Stimulated activated CD8-positive, alpha-beta memory T cell treated with anti-CD3 and anti-CD28 coated beads, Interleukin-12 subunit alpha, Interleukin-12 subunit beta, amount 100 ng/mL, for 1 hour (primary cell): ENCODE measurements around the gene PLEKHA6.

ENCODE experiments used
- DNase-seq: peaks from one replicate; pipeline ENCODE4 v3.0.0-alpha.2; 2020; ENCODE audit warnings: low read depth

Gene PLEKHA6

GRCh38 chr1:204286315-204286714 lies 73.4 kb downstream of the PLEKHA6 start:
- no peak for DNase-seq

- no peak for DNase-seq
Measured at GRCh38 chr1:204285436-204286305, 74.1 kb downstream of the PLEKHA6 start.

- DNase-seq: no peak
Measured at GRCh38 chr1:204284929-204285328, 74.8 kb downstream of the PLEKHA6 start.

GRCh38 chr1:204283711-204284651 lies 75.7 kb downstream of the PLEKHA6 start:
- DNase-seq: no peak

- DNase-seq: no peak
Measured at GRCh38 chr1:204282761-204283221, 76.9 kb downstream of the PLEKHA6 start.

- no peak for DNase-seq
Measured at GRCh38 chr1:204280099-204280961, 79.4 kb downstream of the PLEKHA6 start.

GRCh38 chr1:204278958-204279357 lies 80.8 kb downstream of the PLEKHA6 start:
- no peak for DNase-seq

- DNase-seq: no peak
Measured at GRCh38 chr1:204278251-204278650, 81.5 kb downstream of the PLEKHA6 start.

- DNase-seq: no peak
Measured at GRCh38 chr1:204277563-204278219, 82.0 kb downstream of the PLEKHA6 start.

GRCh38 chr1:204275695-204276370 lies 83.9 kb downstream of the PLEKHA6 start:
- DNase-seq: no peak

GRCh38 chr1:204274446-204274845 lies 85.3 kb downstream of the PLEKHA6 start:
- DNase-seq: no peak

- no peak for DNase-seq
Measured at GRCh38 chr1:204272505-204272904, 87.2 kb downstream of the PLEKHA6 start.

- DNase-seq: no peak
Measured at GRCh38 chr1:204271970-204272369, 87.8 kb downstream of the PLEKHA6 start.

- DNase-seq: no peak
Measured at GRCh38 chr1:204268101-204268500, 91.6 kb downstream of the PLEKHA6 start.

- DNase-seq: no peak
Measured at GRCh38 chr1:204267191-204267601, 92.5 kb downstream of the PLEKHA6 start.

GRCh38 chr1:204266504-204267034 lies 93.2 kb downstream of the PLEKHA6 start:
- DNase-seq: no peak

- DNase-seq: no peak
Measured at GRCh38 chr1:204265665-204266064, 94.1 kb downstream of the PLEKHA6 start.

- no peak for DNase-seq
Measured at GRCh38 chr1:204264805-204265204, 94.9 kb downstream of the PLEKHA6 start.

GRCh38 chr1:204263254-204263910 lies 96.3 kb downstream of the PLEKHA6 start:
- no peak for DNase-seq
